ENCODE results near the gene PTPRN2.

The PTPRN2 gene

GRCh38 chr7:157558516-157558874 lies 1029.1 kb downstream of the PTPRN2 start:
- FAIRE-seq = no peak

GRCh38 chr7:157558061-157558460 lies 1029.6 kb downstream of the PTPRN2 start:
- no peak for FAIRE-seq

GRCh38 chr7:157557263-157557662 lies 1030.4 kb downstream of the PTPRN2 start:
- no peak for FAIRE-seq

GRCh38 chr7:157556642-157556944 lies 1031.0 kb downstream of the PTPRN2 start:
- no peak for FAIRE-seq

GRCh38 chr7:157555944-157556641 lies 1031.5 kb downstream of the PTPRN2 start:
- no peak for FAIRE-seq

- peak; percentile 82 for FAIRE-seq
These were observed 1032.3 kb downstream of the PTPRN2 start for GRCh38 chr7:157555313-157555712.

GRCh38 chr7:157554393-157555238 lies 1033.0 kb downstream of the PTPRN2 start:
- no peak for FAIRE-seq

- no peak for FAIRE-seq
These were observed 1034.4 kb downstream of the PTPRN2 start for GRCh38 chr7:157553256-157553655.

- FAIRE-seq = no peak
These were observed 1035.2 kb downstream of the PTPRN2 start for GRCh38 chr7:157552295-157552993.

GRCh38 chr7:157551325-157552070 lies 1036.1 kb downstream of the PTPRN2 start:
- no peak for FAIRE-seq

GRCh38 chr7:157550300-157551275 lies 1037.0 kb downstream of the PTPRN2 start:
- FAIRE-seq = no peak

GRCh38 chr7:157549612-157550299 lies 1037.9 kb downstream of the PTPRN2 start:
- FAIRE-seq = no peak

GRCh38 chr7:157548691-157549303 lies 1038.8 kb downstream of the PTPRN2 start:
- no peak for FAIRE-seq

- no peak for FAIRE-seq
These were observed 1040.0 kb downstream of the PTPRN2 start for GRCh38 chr7:157547611-157548010.

GRCh38 chr7:157547102-157547501 lies 1040.5 kb downstream of the PTPRN2 start:
- no peak for FAIRE-seq

- FAIRE-seq = no peak
These were observed 1042.0 kb downstream of the PTPRN2 start for GRCh38 chr7:157545681-157546060.

- FAIRE-seq = no peak
These were observed 1042.5 kb downstream of the PTPRN2 start for GRCh38 chr7:157544980-157545680.

GRCh38 chr7:157544226-157544625 lies 1043.4 kb downstream of the PTPRN2 start:
- no peak for FAIRE-seq

GRCh38 chr7:157543791-157544190 lies 1043.8 kb downstream of the PTPRN2 start:
- no peak for FAIRE-seq

- FAIRE-seq = no peak
These were observed 1044.3 kb downstream of the PTPRN2 start for GRCh38 chr7:157543276-157543675.

Measured in islet of Langerhans (tissue), 1 donor.